A673 (cell line): ENCODE measurements around the gene C18orf54. TPM values are rescaled to one million over a fixed set of nuclear protein-coding genes. Genes with fewer than 3 reads are reported as not detected.

ENCODE experiments used
- BruUV-seq: library from RNA; stranded (reverse); fragments of 400-500 nt; replicated peaks from 2 replicates; lab custom pipeline; 2021; lab: Mats Ljungman, UMichigan
- CTCF ChIA-PET: fragments of 300-600 bp; sonication (Branson Sonifier 250); formaldehyde crosslinking; loops from one replicate; lab custom pipeline; 2022; ENCODE audit warnings: antibody characterized with exemption; lab: Charles Lee
- POLR2A ChIA-PET: fragments of 300-600 bp; sonication (Branson Sonifier 250); formaldehyde crosslinking; loops from one replicate; lab custom pipeline; 2022; ENCODE audit warnings: antibody characterized with exemption; ENCODE audit not compliant: low non-redundant PET; lab: Charles Lee
- DNase-seq: peaks from one replicate; pipeline ENCODE4 v3.0.0-alpha.2; 2015; ENCODE audit warnings: low spot score
- H3K27ac ChIP-seq: fragments of 200-600 bp; sonication (generic); 2 replicates; pipeline ENCODE4 v1.5.1; 2016; ENCODE audit warnings: mixed run types, low read depth, mild to moderate bottlenecking, mixed read lengths, antibody characterized with exemption, low read length; ENCODE audit not compliant: poor library complexity, severe bottlenecking
- H3K27me3 ChIP-seq: fragments of 200-600 bp; sonication (generic); replicated peaks from 2 replicates; pipeline ENCODE4 v1.6.1; 2017; ENCODE audit warnings: mixed run types, low read depth, mild to moderate bottlenecking, mixed read lengths, antibody characterized with exemption, low read length; ENCODE audit not compliant: insufficient read depth, poor library complexity
- H3K36me3 ChIP-seq: fragments of 200-600 bp; sonication (generic); 2 replicates; pipeline ENCODE4 v1.6.1; 2016; ENCODE audit warnings: mixed run types, mild to moderate bottlenecking, mixed read lengths, antibody characterized with exemption, low read length; ENCODE audit not compliant: insufficient read depth, poor library complexity, severe bottlenecking
- H3K4me1 ChIP-seq: fragments of 200-600 bp; sonication (generic); 2 replicates; pipeline ENCODE4 v1.6.1; 2017; ENCODE audit warnings: mixed run types, mild to moderate bottlenecking, mixed read lengths, antibody characterized with exemption, low read length; ENCODE audit not compliant: insufficient read depth, poor library complexity, severe bottlenecking
- H3K4me3 ChIP-seq: fragments of 200-600 bp; sonication (generic); 2 replicates; pipeline ENCODE4 v1.5.1; 2016; ENCODE audit warnings: low read depth, mixed run types, mild to moderate bottlenecking, mixed read lengths, low read length; ENCODE audit not compliant: poor library complexity, severe bottlenecking
- H3K9me3 ChIP-seq: fragments of 200-600 bp; sonication (generic); 2 replicates; pipeline ENCODE4 v1.6.1; 2016; ENCODE audit warnings: mixed run types, low read depth, mild to moderate bottlenecking, mixed read lengths, antibody characterized with exemption, low read length; ENCODE audit not compliant: poor library complexity, severe bottlenecking
- CTCF ChIP-seq: fragments of 300-800, 200-600 bp; sonication (generic); conservative IDR thresholded peaks from 2 replicates; pipeline ENCODE4 v1.5.1; 2017; ENCODE audit warnings: low read depth, mild to moderate bottlenecking, antibody characterized with exemption, low read length, moderate library complexity, mixed read lengths
- EZH2 ChIP-seq: fragments of 200-600 bp; sonication (generic); IDR thresholded peaks from 2 replicates; pipeline ENCODE4 v1.6.1; 2017; ENCODE audit warnings: borderline replicate concordance, low read depth, mild to moderate bottlenecking, mixed read lengths, antibody characterized with exemption, low read length; ENCODE audit not compliant: poor library complexity, severe bottlenecking
- intact Hi-C: fragments of 100-400 bp; cut with micrococcal nuclease; formaldehyde crosslinking; loops from one replicate; pipeline ENCODE4 v1.10.0; 2022; ENCODE audit not compliant: unreplicated experiment
- total RNA-seq: library from RNA; stranded (reverse); gene quantifications from 2 replicates; pipeline ENCODE4 v1.2.3, GENCODE V29; 2021

Gene C18orf54
- total RNA-seq, 1 experiment from 2014 or later = 15.6 TPM

- no peaks in the 10 kb centered on the region for H3K36me3 ChIP-seq
- peak overlapping the region; percentile 4 for H3K4me3 ChIP-seq
- intact Hi-C loops = no loop called here
- POLR2A ChIA-PET = no interaction called here
- TF ChIP-seq EZH2 (no peak), CTCF (no peak)
- no peaks in the 10 kb centered on the region for H3K9me3 ChIP-seq
- H3K27ac ChIP-seq = peak overlapping the region; percentile 55
- BruUV-seq = no TSS peak
- H3K27me3 ChIP-seq = no peaks in the 10 kb centered on the region
- DNase-seq = peak; percentile 70
- H3K4me1 ChIP-seq = peaks cover 18% of the 10 kb centered on the region
- CTCF ChIA-PET = no interaction called here
Observed at GRCh38 chr18:54416436-54416835, 58.7 kb downstream of the C18orf54 start.

- ChIA-PET CTCF (no interaction called here), POLR2A (no interaction called here)
- no TSS peak for BruUV-seq
Observed at GRCh38 chr18:54423831-54424230, 66.1 kb downstream of the C18orf54 start.

GRCh38 chr18:54426085-54426665 is 68.5 kb downstream of the C18orf54 start:
- no peaks in the 10 kb centered on the region for H3K9me3 ChIP-seq
- TF ChIP-seq CTCF (no peak), EZH2 (no peak)
- H3K4me1 ChIP-seq = no peaks in the 10 kb centered on the region
- no peak overlapping the region for H3K4me3 ChIP-seq
- no peaks in the 10 kb centered on the region for H3K27me3 ChIP-seq
- CTCF ChIA-PET = no interaction called here
- no peak for DNase-seq
- intact Hi-C loops = no loop called here
- H3K27ac ChIP-seq = no peak overlapping the region
- POLR2A ChIA-PET = no interaction called here
- BruUV-seq = no TSS peak
- no peaks in the 10 kb centered on the region for H3K36me3 ChIP-seq

More at GRCh38 chr18:54423831-54424230, 66.1 kb downstream of the C18orf54 start:
- no peaks in the 10 kb centered on the region for H3K36me3 ChIP-seq
- no peak for TF ChIP-seq EZH2
- TF ChIP-seq CTCF = no peak
- DNase-seq = no peak
- H3K27me3 ChIP-seq = no peaks in the 10 kb centered on the region
- H3K9me3 ChIP-seq = no peaks in the 10 kb centered on the region
- no peak overlapping the region for H3K27ac ChIP-seq
- no peaks in the 10 kb centered on the region for H3K4me1 ChIP-seq
- intact Hi-C loops = no loop called here
- H3K4me3 ChIP-seq = no peak overlapping the region

Other genes starting within 250 kb of the C18orf54 start
- 79.7 and 86.7 TPM in 2 replicates for gene MBD2, start 133.2 kb upstream of the C18orf54 start, total RNA-seq
- gene POLI, start 88.4 kb upstream of the C18orf54 start, total RNA-seq = 33.6 and 35.6 TPM in 2 replicates
- not detected in 2 replicates for gene STARD6, start within 50 bp of the C18orf54 start, total RNA-seq
- not detected in 2 replicates for gene DYNAP, start 233.3 kb downstream of the C18orf54 start, total RNA-seq